Activated naive CD8-positive, alpha-beta T cell treated with anti-CD3 and anti-CD28 coated beads, Interleukin-2, amount 50 U/mL, for 24 hours (primary cell): Measurements from ENCODE around the gene TRDMT1.
A peak's percentile ranks its signal among the peaks of the same experiment; 100 is the strongest.

Source experiments
- ATAC-seq: fragments of 150-1000 bp; cut with Tn5 transposase; one replicate; pipeline ENCODE4 v1.10.0; 2021
- DNase-seq: peaks from one replicate; pipeline ENCODE4 v3.0.0; 2021
- H3K27ac Mint-ChIP-seq: one replicate; pipeline ENCODE4 v1.8.0; 2021; ENCODE audit warnings: mild to moderate bottlenecking, mixed read lengths
- H3K27me3 Mint-ChIP-seq: one replicate; pipeline ENCODE4 v1.8.0; 2021; ENCODE audit warnings: mixed read lengths
- H3K36me3 Mint-ChIP-seq: one replicate; pipeline ENCODE4 v1.8.0; 2021; ENCODE audit warnings: low read depth, mixed read lengths
- H3K4me1 Mint-ChIP-seq: one replicate; pipeline ENCODE4 v1.8.0; 2021; ENCODE audit warnings: mixed read lengths
- H3K4me3 Mint-ChIP-seq: one replicate; pipeline ENCODE4 v1.8.0; 2021; ENCODE audit warnings: mild to moderate bottlenecking, moderate library complexity, mixed read lengths
- H3K9me3 Mint-ChIP-seq: one replicate; pipeline ENCODE4 v1.8.0; 2021; ENCODE audit warnings: mixed read lengths

The TRDMT1 gene

DNA sequence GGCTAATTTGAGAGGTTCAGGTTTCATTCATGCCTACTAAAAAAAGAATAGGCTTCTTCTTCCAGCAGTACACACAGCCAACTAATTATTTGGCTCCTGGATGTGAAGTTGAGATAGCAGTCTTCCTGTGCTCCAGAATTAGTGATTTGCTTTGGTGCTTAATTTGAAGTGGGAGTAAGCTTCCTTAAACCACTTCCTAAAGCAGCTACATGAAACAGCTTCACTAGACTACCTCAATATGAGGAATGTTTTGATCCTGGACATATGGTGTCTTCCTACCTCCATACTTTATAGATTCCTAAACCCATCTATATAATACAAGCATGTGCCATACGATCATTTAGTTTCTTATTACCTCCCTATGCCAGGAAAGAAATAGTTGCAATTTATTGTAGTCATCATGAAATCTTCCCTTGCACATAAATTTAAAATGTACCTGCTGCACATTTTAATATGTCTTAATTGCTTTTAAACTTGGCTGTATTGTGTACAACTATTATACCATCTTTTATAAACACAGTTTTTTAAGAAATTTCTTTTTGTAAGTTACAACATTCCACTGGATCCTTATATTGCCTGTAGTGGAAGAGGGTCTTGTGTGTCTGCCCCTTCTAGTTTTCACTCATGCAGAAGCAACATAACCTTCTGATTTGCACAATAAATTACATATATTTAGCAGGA is 35.1 kb upstream of the TRDMT1 start:
- H3K36me3 Mint-ChIP-seq = peaks cover 60% of the 10 kb centered on the region
- H3K27me3 Mint-ChIP-seq = no peaks in the 10 kb centered on the region
- no peak overlapping the region for H3K27ac Mint-ChIP-seq
- H3K9me3 Mint-ChIP-seq = no peaks in the 10 kb centered on the region
- H3K4me3 Mint-ChIP-seq = no peak overlapping the region
- no peak for DNase-seq
- peaks cover 37% of the 10 kb centered on the region for H3K4me1 Mint-ChIP-seq
- no peak for ATAC-seq

DNA sequence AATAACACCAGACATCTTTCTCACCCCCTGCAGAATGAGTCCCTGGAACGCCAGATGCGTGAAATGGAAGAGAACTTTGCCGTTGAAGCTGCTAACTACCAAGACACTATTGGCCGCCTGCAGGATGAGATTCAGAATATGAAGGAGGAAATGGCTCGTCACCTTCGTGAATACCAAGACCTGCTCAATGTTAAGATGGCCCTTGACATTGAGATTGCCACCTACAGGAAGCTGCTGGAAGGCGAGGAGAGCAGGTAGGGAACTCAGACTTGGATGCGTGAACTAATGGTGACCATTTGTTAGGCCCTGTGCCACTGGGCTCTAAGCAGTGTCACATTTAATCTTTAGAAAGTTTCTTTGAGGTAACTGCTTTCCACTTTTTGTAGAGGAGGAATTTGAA is 33.7 kb upstream of the TRDMT1 start:
- Mint-ChIP-seq H3K4me3 (peak overlapping the region; percentile 43), H3K36me3 (peaks cover 72% of the 10 kb centered on the region), H3K27me3 (no peaks in the 10 kb centered on the region), H3K4me1 (peaks cover 51% of the 10 kb centered on the region), H3K9me3 (no peaks in the 10 kb centered on the region), H3K27ac (peak overlapping the region; percentile 65)
- ATAC-seq (no peak), DNase-seq (no peak)

DNA sequence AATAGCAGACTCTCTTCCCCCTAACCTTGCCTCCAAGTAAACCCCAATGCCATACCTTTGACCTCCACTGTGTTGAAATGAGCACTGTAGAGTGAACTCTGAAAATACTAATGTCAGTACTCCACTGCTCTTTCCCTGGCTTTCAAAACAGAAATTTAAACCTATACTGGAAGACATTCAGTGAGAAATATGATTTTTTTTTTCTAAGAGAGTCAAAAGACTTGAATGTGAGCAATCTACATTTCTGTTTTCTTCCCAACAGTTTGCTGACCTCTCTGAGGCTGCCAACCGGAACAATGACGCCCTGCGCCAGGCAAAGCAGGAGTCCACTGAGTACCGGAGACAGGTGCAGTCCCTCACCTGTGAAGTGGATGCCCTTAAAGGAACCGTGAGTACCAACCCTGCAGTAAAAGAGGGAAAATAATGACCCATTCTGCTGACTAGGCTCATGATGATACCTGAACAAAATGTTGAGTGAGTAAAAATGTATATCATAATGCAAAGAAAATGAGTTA is 33.0 kb upstream of the TRDMT1 start:
- DNase-seq = no peak
- no peak for ATAC-seq
- Mint-ChIP-seq H3K27me3 (no peaks in the 10 kb centered on the region), H3K9me3 (no peaks in the 10 kb centered on the region), H3K4me3 (peak overlapping the region; percentile 43), H3K27ac (peak overlapping the region; percentile 46), H3K4me1 (peaks cover 54% of the 10 kb centered on the region), H3K36me3 (peaks cover 77% of the 10 kb centered on the region)

DNA sequence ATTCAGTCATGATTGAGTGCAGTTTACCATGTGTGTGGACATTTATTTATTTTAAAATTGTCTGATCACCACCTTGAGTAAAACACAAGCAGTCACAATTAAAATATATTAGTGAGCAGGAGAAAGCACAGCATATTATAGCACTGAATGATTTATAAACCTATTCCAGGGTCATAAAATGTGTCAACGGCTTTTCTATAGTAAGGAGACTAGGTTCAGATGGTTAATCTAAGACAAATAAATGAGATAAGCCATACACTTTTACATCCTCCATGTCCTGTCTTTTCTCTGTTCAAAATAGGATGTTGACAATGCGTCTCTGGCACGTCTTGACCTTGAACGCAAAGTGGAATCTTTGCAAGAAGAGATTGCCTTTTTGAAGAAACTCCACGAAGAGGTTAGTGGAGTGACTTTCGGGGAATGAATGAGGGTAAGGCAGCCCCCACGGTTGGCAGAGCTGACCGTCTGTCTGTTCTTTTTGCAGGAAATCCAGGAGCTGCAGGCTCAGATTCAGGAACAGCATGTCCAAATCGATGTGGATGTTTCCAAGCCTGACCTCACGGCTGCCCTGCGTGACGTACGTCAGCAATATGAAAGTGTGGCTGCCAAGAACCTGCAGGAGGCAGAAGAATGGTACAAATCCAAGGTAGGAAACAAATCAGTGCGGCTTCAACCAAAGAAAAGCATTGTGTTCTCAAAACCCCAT is 32.0 kb upstream of the TRDMT1 start:
- no peaks in the 10 kb centered on the region for H3K9me3 Mint-ChIP-seq
- H3K4me1 Mint-ChIP-seq = peaks cover 54% of the 10 kb centered on the region
- DNase-seq (no peak), ATAC-seq (no peak)
- H3K27me3 Mint-ChIP-seq = no peaks in the 10 kb centered on the region
- H3K27ac Mint-ChIP-seq = peak overlapping the region; percentile 42
- peaks cover 77% of the 10 kb centered on the region for H3K36me3 Mint-ChIP-seq
- peak overlapping the region; percentile 26 for H3K4me3 Mint-ChIP-seq

DNA sequence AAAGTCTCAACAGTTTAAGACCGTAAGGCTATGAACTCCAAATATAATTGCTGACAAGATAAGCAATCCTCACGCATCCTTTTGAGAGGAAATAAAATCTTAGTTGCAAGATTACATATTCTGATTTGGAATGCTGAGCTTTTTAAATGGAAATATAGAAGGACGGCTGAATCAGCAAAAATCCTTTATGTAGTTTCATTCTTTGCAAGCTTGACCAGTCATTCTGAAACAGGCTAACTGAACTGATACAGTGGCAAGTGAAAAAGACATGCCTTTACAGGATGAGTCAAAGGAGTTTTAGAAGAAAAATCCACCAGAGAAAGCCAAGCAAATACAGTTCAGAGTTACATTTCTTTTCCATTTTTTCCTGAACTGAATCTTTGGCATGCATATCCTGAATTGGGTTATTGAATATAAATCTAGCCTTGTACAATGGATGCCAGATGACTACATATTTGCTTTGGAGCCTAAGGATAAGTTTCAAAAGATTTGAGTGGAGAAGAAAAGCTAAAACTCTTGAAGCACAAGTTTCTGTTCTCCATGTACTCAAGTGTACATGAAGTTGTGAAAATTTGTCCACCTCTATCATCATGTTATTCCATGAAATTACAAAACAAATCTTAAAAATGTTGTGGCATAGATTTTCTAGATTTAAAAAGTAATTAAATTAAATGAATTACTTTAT is 30.9 kb upstream of the TRDMT1 start:
- ATAC-seq (no peak), DNase-seq (no peak)
- H3K27ac Mint-ChIP-seq = peak overlapping the region; percentile 91
- no peaks in the 10 kb centered on the region for H3K27me3 Mint-ChIP-seq
- peaks cover 61% of the 10 kb centered on the region for H3K4me1 Mint-ChIP-seq
- peaks cover 69% of the 10 kb centered on the region for H3K36me3 Mint-ChIP-seq
- H3K9me3 Mint-ChIP-seq = no peaks in the 10 kb centered on the region
- H3K4me3 Mint-ChIP-seq = peak overlapping the region; percentile 94

DNA sequence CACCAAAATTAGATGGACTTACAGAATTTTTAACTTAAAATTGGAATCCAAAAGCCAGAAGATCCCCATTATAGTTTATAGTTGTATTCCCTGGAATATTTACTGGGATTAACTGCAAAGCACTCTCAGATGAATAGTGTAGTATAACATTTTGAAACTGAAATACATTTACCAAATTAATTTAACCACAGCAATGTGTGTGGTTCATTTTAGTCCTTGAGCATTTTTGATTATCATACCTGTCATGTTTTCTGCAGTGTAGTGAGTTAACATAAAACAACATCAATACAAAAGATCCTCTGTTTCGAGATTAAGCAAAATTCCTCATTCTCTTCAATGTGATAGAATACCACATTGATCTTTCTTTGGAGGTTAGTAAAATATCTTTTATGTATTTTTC is 30.3 kb upstream of the TRDMT1 start:
- Mint-ChIP-seq H3K36me3 (peaks cover 65% of the 10 kb centered on the region), H3K4me3 (peak overlapping the region; percentile 94), H3K27ac (peak overlapping the region; percentile 91), H3K9me3 (no peaks in the 10 kb centered on the region), H3K4me1 (peaks cover 67% of the 10 kb centered on the region), H3K27me3 (no peaks in the 10 kb centered on the region)
- ATAC-seq = no peak
- DNase-seq = no peak

DNA sequence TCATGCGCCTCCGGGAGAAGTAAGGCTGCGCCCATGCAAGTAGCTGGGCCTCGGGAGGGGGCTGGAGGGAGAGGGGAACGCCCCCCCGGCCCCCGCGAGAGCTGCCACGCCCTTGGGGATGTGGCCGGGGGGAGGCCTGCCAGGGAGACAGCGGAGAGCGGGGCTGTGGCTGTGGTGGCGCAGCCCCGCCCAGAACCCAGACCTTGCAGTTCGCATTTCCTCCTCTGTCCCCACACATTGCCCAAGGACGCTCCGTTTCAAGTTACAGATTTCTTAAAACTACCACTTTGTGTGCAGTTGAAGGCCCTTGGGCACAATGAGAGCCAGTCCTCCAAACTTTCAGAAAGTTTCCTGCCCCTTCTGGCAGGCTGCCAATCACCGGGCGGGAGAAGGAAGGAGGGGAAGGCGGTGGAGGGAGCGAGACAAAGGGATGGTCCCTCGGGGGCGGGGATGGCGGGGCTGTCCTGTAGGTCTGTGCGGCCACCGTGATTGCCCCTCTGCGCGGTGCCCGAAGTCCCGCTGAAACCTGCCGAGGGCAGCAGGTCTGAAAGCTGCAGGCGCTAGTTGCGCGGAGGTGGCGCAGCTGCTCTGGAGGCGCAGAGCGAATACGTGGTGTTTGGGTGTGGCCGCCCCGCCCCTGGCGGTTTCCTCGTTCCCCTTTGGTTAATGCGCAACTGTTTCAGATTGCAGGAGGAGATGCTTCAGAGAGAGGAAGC is 28.7 kb upstream of the TRDMT1 start:
- Mint-ChIP-seq H3K4me1 (peaks cover 74% of the 10 kb centered on the region), H3K9me3 (no peaks in the 10 kb centered on the region), H3K36me3 (peaks cover 50% of the 10 kb centered on the region), H3K27me3 (no peaks in the 10 kb centered on the region), H3K27ac (peak overlapping the region; percentile 94), H3K4me3 (peak overlapping the region; percentile 94)
- DNase-seq = peak; percentile 90
- ATAC-seq = peak; percentile 36

DNA sequence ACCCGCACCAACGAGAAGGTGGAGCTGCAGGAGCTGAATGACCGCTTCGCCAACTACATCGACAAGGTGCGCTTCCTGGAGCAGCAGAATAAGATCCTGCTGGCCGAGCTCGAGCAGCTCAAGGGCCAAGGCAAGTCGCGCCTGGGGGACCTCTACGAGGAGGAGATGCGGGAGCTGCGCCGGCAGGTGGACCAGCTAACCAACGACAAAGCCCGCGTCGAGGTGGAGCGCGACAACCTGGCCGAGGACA is 28.2 kb upstream of the TRDMT1 start:
- Mint-ChIP-seq H3K9me3 (no peaks in the 10 kb centered on the region), H3K4me3 (peak overlapping the region; percentile 94), H3K4me1 (peaks cover 73% of the 10 kb centered on the region), H3K36me3 (peaks cover 50% of the 10 kb centered on the region), H3K27ac (peak overlapping the region; percentile 94), H3K27me3 (no peaks in the 10 kb centered on the region)
- no peak for DNase-seq
- ATAC-seq = no peak

DNA sequence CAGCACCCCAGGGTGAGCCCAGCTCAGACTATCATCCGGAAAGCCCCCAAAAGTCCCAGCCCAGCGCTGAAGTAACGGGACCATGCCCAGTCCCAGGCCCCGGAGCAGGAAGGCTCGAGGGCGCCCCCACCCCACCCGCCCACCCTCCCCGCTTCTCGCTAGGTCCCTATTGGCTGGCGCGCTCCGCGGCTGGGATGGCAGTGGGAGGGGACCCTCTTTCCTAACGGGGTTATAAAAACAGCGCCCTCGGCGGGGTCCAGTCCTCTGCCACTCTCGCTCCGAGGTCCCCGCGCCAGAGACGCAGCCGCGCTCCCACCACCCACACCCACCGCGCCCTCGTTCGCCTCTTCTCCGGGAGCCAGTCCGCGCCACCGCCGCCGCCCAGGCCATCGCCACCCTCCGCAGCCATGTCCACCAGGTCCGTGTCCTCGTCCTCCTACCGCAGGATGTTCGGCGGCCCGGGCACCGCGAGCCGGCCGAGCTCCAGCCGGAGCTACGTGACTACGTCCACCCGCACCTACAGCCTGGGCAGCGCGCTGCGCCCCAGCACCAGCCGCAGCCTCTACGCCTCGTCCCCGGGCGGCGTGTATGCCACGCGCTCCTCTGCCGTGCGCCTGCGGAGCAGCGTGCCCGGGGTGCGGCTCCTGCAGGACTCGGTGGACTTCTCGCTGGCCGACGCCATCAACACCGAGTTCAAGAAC is 27.7 kb upstream of the TRDMT1 start:
- Mint-ChIP-seq H3K27ac (peak overlapping the region; percentile 94), H3K36me3 (peaks cover 45% of the 10 kb centered on the region), H3K9me3 (no peaks in the 10 kb centered on the region), H3K4me1 (peaks cover 69% of the 10 kb centered on the region), H3K27me3 (no peaks in the 10 kb centered on the region), H3K4me3 (peak overlapping the region; percentile 94)
- peak; percentile 38 for ATAC-seq
- peak; percentile 79 for DNase-seq

DNA sequence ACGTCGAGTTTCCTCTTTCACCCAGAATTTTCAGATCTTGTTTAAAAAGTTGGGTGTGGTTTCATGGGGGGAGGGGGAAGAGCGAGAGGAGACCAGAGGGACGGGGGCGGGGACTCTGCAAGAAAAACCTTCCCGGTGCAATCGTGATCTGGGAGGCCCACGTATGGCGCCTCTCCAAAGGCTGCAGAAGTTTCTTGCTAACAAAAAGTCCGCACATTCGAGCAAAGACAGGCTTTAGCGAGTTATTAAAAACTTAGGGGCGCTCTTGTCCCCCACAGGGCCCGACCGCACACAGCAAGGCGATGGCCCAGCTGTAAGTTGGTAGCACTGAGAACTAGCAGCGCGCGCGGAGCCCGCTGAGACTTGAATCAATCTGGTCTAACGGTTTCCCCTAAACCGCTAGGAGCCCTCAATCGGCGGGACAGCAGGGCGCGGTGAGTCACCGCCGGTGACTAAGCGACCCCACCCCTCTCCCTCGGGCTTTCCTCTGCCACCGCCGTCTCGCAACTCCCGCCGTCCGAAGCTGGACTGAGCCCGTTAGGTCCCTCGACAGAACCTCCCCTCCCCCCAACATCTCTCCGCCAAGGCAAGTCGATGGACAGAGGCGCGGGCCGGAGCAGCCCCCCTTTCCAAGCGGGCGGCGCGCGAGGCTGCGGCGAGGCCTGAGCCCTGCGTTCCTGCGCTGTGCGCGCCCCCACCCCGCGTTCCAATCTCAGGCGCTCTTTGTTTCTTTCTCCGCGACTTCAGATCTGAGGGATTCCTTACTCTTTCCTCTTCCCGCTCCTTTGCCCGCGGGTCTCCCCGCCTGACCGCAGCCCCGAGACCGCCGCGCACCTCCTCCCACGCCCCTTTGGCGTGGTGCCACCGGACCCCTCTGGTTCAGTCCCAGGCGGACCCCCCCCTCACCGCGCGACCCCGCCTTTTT is 26.9 kb upstream of the TRDMT1 start, which contains the start of gene VIM:
Gene VIM (plus strand): TSS at position 151 of the 925 bp plus-strand sequence. CDS start 1,182 bp downstream, outside the sequence.
- Mint-ChIP-seq H3K4me1 (peaks cover 61% of the 10 kb centered on the region), H3K36me3 (peaks cover 37% of the 10 kb centered on the region)

DNA sequence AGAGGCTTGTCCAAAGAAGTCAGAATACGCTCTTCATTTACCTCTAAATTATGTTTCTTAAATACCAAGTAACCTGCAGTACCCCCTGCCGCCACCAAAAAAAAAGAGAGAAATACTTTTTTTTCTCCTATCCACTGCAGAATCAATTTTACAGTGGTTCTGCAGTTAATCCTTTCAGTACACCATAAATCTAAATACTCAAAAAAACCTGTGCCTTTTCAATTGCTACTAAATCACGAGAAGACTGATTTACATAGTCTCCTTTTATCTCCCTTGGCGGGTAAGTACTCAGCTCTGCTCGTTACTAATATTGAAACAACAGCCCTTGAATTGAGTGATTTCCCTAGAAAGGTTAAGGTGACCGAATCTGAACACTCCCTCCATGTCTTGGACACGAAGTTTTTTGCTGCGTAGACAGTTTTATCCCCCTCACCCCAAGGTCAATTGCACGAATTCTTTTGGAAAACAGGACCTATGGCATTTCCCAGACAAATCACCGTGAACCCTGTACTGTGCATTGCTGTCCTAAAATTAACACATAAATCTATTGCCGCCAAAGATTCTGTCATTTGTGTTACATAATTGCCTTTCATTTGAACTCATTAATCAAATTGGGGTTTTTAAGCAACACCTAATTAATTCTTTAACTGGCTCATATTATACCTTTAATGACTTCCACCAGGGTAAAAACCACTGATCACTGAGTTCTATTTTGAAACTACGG is 26.1 kb upstream of the TRDMT1 start:
- DNase-seq (no peak), ATAC-seq (peak; percentile 33)
- Mint-ChIP-seq H3K9me3 (no peaks in the 10 kb centered on the region), H3K27ac (peak overlapping the region; percentile 94), H3K36me3 (peaks cover 31% of the 10 kb centered on the region), H3K27me3 (no peaks in the 10 kb centered on the region), H3K4me3 (peak overlapping the region; percentile 94), H3K4me1 (peaks cover 58% of the 10 kb centered on the region)

More for the DNA sequence above, 26.9 kb upstream of the TRDMT1 start, which contains the start of gene VIM:
- Mint-ChIP-seq H3K27me3 (no peaks in the 10 kb centered on the region), H3K27ac (peak within 1 kb of the TSS; percentile 94), H3K9me3 (no peaks in the 10 kb centered on the region), H3K4me3 (peak within 1 kb of the TSS; percentile 94)
- ATAC-seq (peak; percentile 54), DNase-seq (peak; percentile 88)

DNA sequence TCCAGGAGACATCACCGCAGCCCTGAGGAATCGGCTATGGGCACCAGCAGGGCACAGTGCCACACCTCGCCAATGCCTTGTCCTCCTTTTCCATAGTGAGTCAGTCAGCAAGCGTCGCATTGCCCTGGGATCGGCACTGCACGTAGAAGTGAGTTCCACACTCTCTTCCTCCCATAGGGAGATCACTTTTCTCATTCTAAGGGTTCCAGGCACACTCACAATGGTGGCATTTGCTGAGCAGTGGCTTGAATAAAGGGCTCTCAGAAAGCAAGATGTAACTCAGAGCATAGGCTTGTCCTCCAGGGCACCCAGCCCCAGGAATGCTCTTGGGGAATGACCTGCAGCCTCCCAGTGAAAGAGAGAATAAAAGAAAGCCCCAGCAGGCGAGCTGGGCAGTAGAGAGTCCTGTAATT is 25.4 kb upstream of the TRDMT1 start:
- Mint-ChIP-seq H3K27ac (peak overlapping the region; percentile 94), H3K4me1 (peaks cover 54% of the 10 kb centered on the region), H3K9me3 (no peaks in the 10 kb centered on the region), H3K27me3 (no peaks in the 10 kb centered on the region), H3K4me3 (peak overlapping the region; percentile 94), H3K36me3 (peaks cover 25% of the 10 kb centered on the region)
- no peak for ATAC-seq
- no peak for DNase-seq
